BE2C (cell line): ENCODE results near the gene SMAD2.

Source experiments
- DNase-seq: peaks from one replicate; pipeline ENCODE4 v3.0.0-alpha.2; 2020
- H3K27me3 ChIP-seq: fragments of 250-450 bp; sonication (Bioruptor Pico); 2 replicates; pipeline ENCODE4 v1.5.1; 2020; ENCODE audit warnings: mild to moderate bottlenecking
- H3K36me3 ChIP-seq: fragments of 250-450 bp; sonication (Bioruptor Pico); 2 replicates; pipeline ENCODE4 v1.5.1; 2020; ENCODE audit warnings: mild to moderate bottlenecking
- H3K4me1 ChIP-seq: fragments of 250-450 bp; sonication (Bioruptor Pico); 2 replicates; pipeline ENCODE4 v1.5.1; 2020
- H3K4me3 ChIP-seq: 2 replicates; pipeline ENCODE4 v1.5.1; 2011; ENCODE audit warnings: low read depth, low read length
- H3K9me3 ChIP-seq: fragments of 250-450 bp; sonication (Bioruptor Pico); 2 replicates; pipeline ENCODE4 v1.5.1; 2020
- CTCF ChIP-seq: IDR thresholded peaks from 2 replicates; pipeline ENCODE4 v1.5.1; 2012; ENCODE audit warnings: mild to moderate bottlenecking, low read depth, low read length

SMAD2 gene

GRCh38 chr18:47895565-47896250 is 34.8 kb downstream of the SMAD2 start:
- no peak overlapping the region for H3K4me3 ChIP-seq
- no peaks in the 10 kb centered on the region for H3K9me3 ChIP-seq
- no peak for DNase-seq
- H3K27me3 ChIP-seq, result no peaks in the 10 kb centered on the region
- no peak for TF ChIP-seq CTCF
- no peaks in the 10 kb centered on the region for H3K4me1 ChIP-seq
- no peaks in the 10 kb centered on the region for H3K36me3 ChIP-seq

GRCh38 chr18:47893939-47894699 is 36.3 kb downstream of the SMAD2 start:
- no peaks in the 10 kb centered on the region for H3K27me3 ChIP-seq
- H3K9me3 ChIP-seq, result no peaks in the 10 kb centered on the region
- no peaks in the 10 kb centered on the region for H3K36me3 ChIP-seq
- no peak overlapping the region for H3K4me3 ChIP-seq
- H3K4me1 ChIP-seq, result no peaks in the 10 kb centered on the region
- no peak for DNase-seq
- TF ChIP-seq CTCF, result no peak

GRCh38 chr18:47893047-47893446 is 37.4 kb downstream of the SMAD2 start:
- no peaks in the 10 kb centered on the region for H3K36me3 ChIP-seq

GRCh38 chr18:47888156-47888555 is 42.3 kb downstream of the SMAD2 start:
- Histone ChIP-seq H3K4me3 (no peak overlapping the region), H3K9me3 (no peaks in the 10 kb centered on the region), H3K4me1 (no peaks in the 10 kb centered on the region), H3K36me3 (no peaks in the 10 kb centered on the region), H3K27me3 (no peaks in the 10 kb centered on the region)
- no peak for TF ChIP-seq CTCF
- DNase-seq, result no peak

More at GRCh38 chr18:47893047-47893446, 37.4 kb downstream of the SMAD2 start:
- no peak for DNase-seq
- no peaks in the 10 kb centered on the region for H3K27me3 ChIP-seq
- TF ChIP-seq CTCF, result no peak
- no peaks in the 10 kb centered on the region for H3K4me1 ChIP-seq
- H3K9me3 ChIP-seq, result no peaks in the 10 kb centered on the region
- H3K4me3 ChIP-seq, result no peak overlapping the region

- Histone ChIP-seq H3K27me3 (no peaks in the 10 kb centered on the region), H3K4me3 (no peak overlapping the region), H3K9me3 (no peaks in the 10 kb centered on the region), H3K36me3 (no peaks in the 10 kb centered on the region), H3K4me1 (no peaks in the 10 kb centered on the region)
- DNase-seq, result no peak
- TF ChIP-seq CTCF, result no peak
Observed at GRCh38 chr18:47887227-47887626, 43.2 kb downstream of the SMAD2 start.
